IMR-90 (cell line): Measurements from ENCODE around the gene HOXB7.

ENCODE experiments used
- CTCF ChIP-seq: conservative IDR thresholded peaks from 2 replicates; pipeline ENCODE4 v1.5.1; 2012; ENCODE audit warnings: mild to moderate bottlenecking, low read depth, low read length, improper control_type of control experiment
- MAFK ChIP-seq: IDR thresholded peaks from 2 replicates; pipeline ENCODE4 v1.6.1; 2012; ENCODE audit warnings: low read depth, low read length, improper control_type of control experiment
- MAZ ChIP-seq: IDR thresholded peaks from 2 replicates; pipeline ENCODE4 v1.6.1; 2012; ENCODE audit warnings: low read depth, mild to moderate bottlenecking, low read length, improper control_type of control experiment, moderate library complexity, borderline replicate concordance
- MXI1 ChIP-seq: IDR thresholded peaks from 2 replicates; pipeline ENCODE4 v1.6.1; 2012; ENCODE audit warnings: low read depth, mild to moderate bottlenecking, low read length, moderate library complexity, borderline replicate concordance
- POLR2A ChIP-seq: IDR thresholded peaks from 2 replicates; pipeline ENCODE4 v1.6.1; 2012; ENCODE audit warnings: mild to moderate bottlenecking, low read depth, low read length
- RCOR1 ChIP-seq: IDR thresholded peaks from 2 replicates; pipeline ENCODE4 v1.6.1; 2012; ENCODE audit warnings: mild to moderate bottlenecking, low read length, improper control_type of control experiment; ENCODE audit not compliant: insufficient replicate concordance
- USF2 ChIP-seq: fragments of 150-350 bp; IDR thresholded peaks from 2 replicates; pipeline ENCODE4 v1.6.1; 2017; ENCODE audit warnings: mild to moderate bottlenecking, antibody characterized with exemption, low read length, low read depth

DNA sequence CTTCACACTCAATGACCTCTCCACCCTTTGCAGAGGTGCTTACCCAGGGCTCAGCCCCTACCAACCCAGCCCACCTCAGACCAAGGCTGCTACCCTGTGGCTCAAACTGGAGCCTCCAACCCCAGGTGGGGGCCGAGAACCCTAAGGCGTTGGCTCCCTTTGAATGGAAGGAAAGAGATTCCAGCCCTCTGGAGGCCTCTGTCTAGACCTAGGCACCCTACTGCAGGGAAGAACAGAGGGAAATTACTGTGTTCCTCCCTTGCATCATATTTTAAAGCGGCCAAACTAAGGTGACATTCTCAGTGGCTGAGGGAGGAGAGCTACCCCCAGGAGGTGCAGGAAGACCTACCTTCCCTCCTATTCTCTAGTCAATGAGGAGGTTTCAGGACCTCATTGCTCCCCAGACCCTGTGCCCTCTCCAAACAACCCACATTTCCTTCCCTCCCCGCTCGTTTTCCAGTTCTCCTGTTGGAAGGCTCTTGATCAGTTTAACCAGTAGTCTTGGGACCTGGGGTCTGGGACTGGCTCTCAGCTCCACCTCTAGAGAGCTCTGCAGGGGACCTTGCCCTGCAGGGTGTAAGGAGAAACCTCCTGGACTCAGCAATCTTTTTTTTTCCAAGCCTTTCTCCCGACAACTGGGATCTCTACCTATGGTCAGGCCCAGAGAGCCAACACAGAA, 9.8 kb upstream of the HOXB7 start:
- TF ChIP-seq USF2 (no peak), CTCF (no peak), MXI1 (no peak), POLR2A (no peak), MAZ (no peak), RCOR1 (no peak), MAFK (no peak)
